ENCODE measurements around the gene SLC6A16.

- TF ChIP-seq CTCF (IDR thresholded peaks at IDR 0.05; ENCODE audit: control extremely low read depth in 1 of 3, insufficient read depth in 1 of 3, low read depth in 1 of 3, low read length in 3 of 3) (peak; percentile 85 to 98 (median 97)), BRCA1 (IDR thresholded peaks at IDR 0.05; ENCODE audit: low read depth, low read length) (no peak), ZNF274 (IDR thresholded peaks at IDR 0.05; ENCODE audit: borderline replicate concordance, extremely low read depth, low read length) (no peak), KDM1A (IDR thresholded peaks at IDR 0.05; ENCODE audit: borderline replicate concordance, low read length) (no peak), NRF1 (IDR thresholded peaks at IDR 0.05; ENCODE audit: low read depth, low read length) (no peak), SIN3A (conservative IDR thresholded peaks at IDR 0.05 in 1 of 2, IDR thresholded peaks at IDR 0.05 in 1 of 2; ENCODE audit: low read depth in 1 of 2, low read length in 2 of 2) (peak in 1 of 2 experiments; percentile 71; a peak in 1 of 4 replicates), RAD21 (IDR thresholded peaks at IDR 0.05 in 1 of 2, conservative IDR thresholded peaks at IDR 0.05 in 1 of 2; ENCODE audit: low read depth in 2 of 2, low read length in 2 of 2) (peak; percentile 62 to 73), GTF2F1 (IDR thresholded peaks at IDR 0.05; ENCODE audit: borderline replicate concordance, low read depth, low read length) (no peak), PHF8 (conservative IDR thresholded peaks at IDR 0.05; ENCODE audit: low read depth, low read length) (no peak), RXRA (IDR thresholded peaks at IDR 0.05; ENCODE audit: insufficient read depth, low read depth, low read length) (no peak)
Measured at GRCh38 chr19:49301165-49301865, 23.7 kb downstream of the SLC6A16 start.

Measured in H1 (cell line).